Immature natural killer cell (primary cell): Measurements from ENCODE around the gene GPC1. TPM values are rescaled to one million over a fixed set of nuclear protein-coding genes. Genes with fewer than 3 reads are reported as not detected.

Experiments
- DNase-seq, 3 donors: peaks; one replicate each; pipeline ENCODE4 v3.0.0; 2022; ENCODE audit warnings: mixed read lengths in 1 of 3
- H3K27ac Mint-ChIP-seq, 6 donors: one replicate each; pipeline ENCODE4 v1.8.0; 2020; ENCODE audit warnings: mixed read lengths in 6 of 6, mild to moderate bottlenecking in 5 of 6, inconsistent platforms in 4 of 6, moderate library complexity in 3 of 6
- H3K27me3 Mint-ChIP-seq, 3 donors: one replicate each; pipeline ENCODE4 v1.8.0; 2020 to 2021; ENCODE audit warnings: low read depth in 3 of 3, mild to moderate bottlenecking in 3 of 3, mixed read lengths in 3 of 3, moderate library complexity in 3 of 3, inconsistent platforms in 1 of 3
- H3K36me3 Mint-ChIP-seq, 3 donors: one replicate each; pipeline ENCODE4 v1.8.0; 2020; ENCODE audit warnings: mixed read lengths in 3 of 3, inconsistent platforms in 2 of 3, mild to moderate bottlenecking in 2 of 3
- H3K4me1 Mint-ChIP-seq, 2 donors: one replicate each; pipeline ENCODE4 v1.8.0; 2020; ENCODE audit warnings: inconsistent platforms in 2 of 2, mild to moderate bottlenecking in 2 of 2, mixed read lengths in 2 of 2, moderate library complexity in 1 of 2
- H3K4me3 Mint-ChIP-seq, 5 donors: one replicate each; pipeline ENCODE4 v1.8.0; 2020; ENCODE audit warnings: mild to moderate bottlenecking in 5 of 5, mixed read lengths in 5 of 5, inconsistent platforms in 3 of 5, moderate library complexity in 3 of 5
- H3K9me3 Mint-ChIP-seq, 6 donors: one replicate each; pipeline ENCODE4 v1.8.0; 2020; ENCODE audit warnings: mild to moderate bottlenecking in 6 of 6, mixed read lengths in 6 of 6, inconsistent platforms in 4 of 6, moderate library complexity in 3 of 6
- polyA plus RNA-seq, 3 donors: library from polyadenylated mRNA; unstranded; fragments of 300-500 nt; fragmentation: Illumina TruSeq; gene quantifications; one replicate each; pipeline ENCODE4 v1.2.3, GENCODE V29; 2021

The GPC1 gene
- polyA plus RNA-seq, 3 donors from 2014 or later = not detected

DNA sequence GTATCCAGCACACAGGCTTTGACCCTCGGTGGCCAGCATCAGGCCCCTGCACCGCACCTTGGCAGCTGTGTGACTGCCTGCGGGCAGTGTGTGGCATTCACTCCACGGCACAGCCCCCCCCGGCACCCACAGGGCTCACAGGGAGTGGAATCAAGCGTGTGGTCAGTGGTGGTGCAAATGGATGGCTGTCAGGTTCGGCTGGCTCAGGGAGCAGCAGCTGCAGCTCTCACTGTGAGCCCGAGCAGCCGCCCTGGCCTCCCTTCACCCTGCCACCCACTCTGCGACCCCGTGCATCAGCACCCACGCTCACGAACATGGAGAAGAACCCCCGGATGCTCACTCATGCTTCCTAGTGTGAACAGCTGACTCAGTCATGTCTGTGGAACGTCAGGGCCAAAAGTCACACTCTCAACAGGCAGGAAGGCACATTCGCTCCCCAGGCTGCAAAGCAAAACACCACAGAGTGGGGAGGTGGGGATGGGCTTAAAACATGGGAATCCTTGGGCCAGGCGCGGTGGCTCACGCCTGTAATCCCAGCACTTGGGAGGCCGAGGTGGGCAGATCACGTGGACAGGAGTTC is 41.5 kb upstream of the GPC1 start:
- Mint-ChIP-seq H3K27ac (no peak overlapping the region), H3K27me3 (no peaks in the 10 kb centered on the region), H3K36me3 (no peaks in the 10 kb centered on the region), H3K4me3 (no peak overlapping the region), H3K4me1 (peaks cover 0 to 5% of the 10 kb centered on the region in 2 donors), H3K9me3 (no peaks in the 10 kb centered on the region)
- no peak for DNase-seq

DNA sequence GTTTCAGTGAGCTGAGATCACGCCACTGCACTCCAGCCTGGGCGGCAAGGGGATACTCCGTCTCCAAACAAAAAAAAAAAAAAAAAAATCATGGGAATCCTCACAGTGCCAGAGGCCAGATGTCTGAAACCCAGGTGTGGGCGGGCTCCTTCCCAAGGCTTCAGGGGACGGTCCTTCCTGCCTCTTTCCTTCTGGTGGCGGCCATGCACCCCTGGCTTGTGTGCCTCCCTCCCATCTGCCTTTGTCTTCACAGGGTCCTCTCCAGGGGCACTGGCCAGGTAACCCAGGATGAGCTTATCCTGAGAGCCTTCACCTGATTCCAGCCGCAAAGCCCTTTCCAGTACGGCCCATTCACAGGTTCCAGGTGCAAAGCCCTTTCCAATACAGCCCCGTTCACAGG is 40.9 kb upstream of the GPC1 start:
- Mint-ChIP-seq H3K27ac (no peak overlapping the region), H3K4me3 (no peak overlapping the region), H3K4me1 (peaks cover 0 to 5% of the 10 kb centered on the region in 2 donors), H3K27me3 (peaks cover 0 to 3% (median 0%) of the 10 kb centered on the region in 3 donors), H3K36me3 (no peaks in the 10 kb centered on the region), H3K9me3 (no peaks in the 10 kb centered on the region)
- DNase-seq = no peak

DNA sequence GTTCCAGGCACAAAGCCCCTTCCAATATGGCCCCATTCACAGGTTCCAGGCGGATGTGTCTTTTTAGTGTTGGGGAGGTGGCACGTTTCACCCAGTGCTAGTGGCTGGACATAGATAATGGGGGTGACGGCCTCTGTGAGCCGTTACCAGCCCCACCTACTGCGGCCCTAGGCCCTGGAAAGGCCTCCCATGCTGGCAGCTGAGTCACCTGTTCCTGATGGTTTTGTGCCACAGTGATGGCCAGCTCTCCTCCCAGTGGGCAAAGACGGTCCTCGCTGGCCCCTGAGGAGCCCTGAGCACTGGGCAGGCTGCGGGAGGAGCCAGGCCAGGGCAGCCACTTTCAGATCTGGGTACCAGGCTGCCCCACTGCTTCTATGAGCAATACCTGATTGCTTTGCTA is 40.0 kb upstream of the GPC1 start:
- H3K36me3 Mint-ChIP-seq = no peaks in the 10 kb centered on the region
- no peak overlapping the region for H3K27ac Mint-ChIP-seq
- no peaks in the 10 kb centered on the region for H3K9me3 Mint-ChIP-seq
- peaks cover 0 to 5% of the 10 kb centered on the region in 2 donors for H3K4me1 Mint-ChIP-seq
- peaks cover 0 to 3% (median 0%) of the 10 kb centered on the region in 3 donors for H3K27me3 Mint-ChIP-seq
- DNase-seq = no peak
- H3K4me3 Mint-ChIP-seq = no peak overlapping the region

DNA sequence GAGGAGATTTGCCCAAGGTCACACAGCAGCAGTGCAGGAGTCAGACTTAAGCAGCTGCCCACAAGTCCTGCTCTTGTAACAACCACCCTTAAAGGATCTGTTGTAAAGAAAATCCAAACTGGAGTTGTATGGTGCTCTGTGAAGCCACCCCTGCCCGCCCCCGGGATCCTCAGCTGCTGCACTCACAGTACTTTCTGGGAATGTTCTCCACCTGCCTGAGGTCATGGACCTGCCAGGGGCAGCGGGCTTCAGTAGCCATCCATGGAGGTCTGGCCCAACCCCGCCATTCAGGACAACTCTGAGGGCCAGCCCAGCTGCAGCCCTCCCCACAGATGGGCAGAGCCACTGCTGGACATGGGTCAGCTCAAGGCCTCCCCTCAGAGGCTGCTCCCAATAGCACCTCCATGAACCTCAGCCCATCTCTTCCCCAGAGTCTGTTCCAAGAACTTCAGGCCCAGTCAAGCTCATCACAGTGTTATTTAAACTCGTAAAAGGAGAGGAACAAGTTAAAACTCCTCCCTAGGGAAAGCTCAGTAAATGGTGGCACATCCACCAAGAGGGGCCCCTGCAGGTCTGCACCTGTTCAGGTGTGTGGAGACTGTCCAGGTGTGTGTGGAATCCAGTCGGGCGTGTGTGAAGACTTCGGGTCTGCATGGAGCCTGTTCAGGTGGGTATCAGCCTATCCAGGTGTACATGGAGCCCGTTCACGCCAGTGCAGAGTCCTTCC is 39.4 kb upstream of the GPC1 start:
- Mint-ChIP-seq H3K4me1 (peaks cover 0 to 5% of the 10 kb centered on the region in 2 donors), H3K27ac (no peak overlapping the region), H3K27me3 (peaks cover 0 to 3% (median 0%) of the 10 kb centered on the region in 3 donors), H3K4me3 (no peak overlapping the region), H3K9me3 (no peaks in the 10 kb centered on the region), H3K36me3 (no peaks in the 10 kb centered on the region)
- DNase-seq = no peak

DNA sequence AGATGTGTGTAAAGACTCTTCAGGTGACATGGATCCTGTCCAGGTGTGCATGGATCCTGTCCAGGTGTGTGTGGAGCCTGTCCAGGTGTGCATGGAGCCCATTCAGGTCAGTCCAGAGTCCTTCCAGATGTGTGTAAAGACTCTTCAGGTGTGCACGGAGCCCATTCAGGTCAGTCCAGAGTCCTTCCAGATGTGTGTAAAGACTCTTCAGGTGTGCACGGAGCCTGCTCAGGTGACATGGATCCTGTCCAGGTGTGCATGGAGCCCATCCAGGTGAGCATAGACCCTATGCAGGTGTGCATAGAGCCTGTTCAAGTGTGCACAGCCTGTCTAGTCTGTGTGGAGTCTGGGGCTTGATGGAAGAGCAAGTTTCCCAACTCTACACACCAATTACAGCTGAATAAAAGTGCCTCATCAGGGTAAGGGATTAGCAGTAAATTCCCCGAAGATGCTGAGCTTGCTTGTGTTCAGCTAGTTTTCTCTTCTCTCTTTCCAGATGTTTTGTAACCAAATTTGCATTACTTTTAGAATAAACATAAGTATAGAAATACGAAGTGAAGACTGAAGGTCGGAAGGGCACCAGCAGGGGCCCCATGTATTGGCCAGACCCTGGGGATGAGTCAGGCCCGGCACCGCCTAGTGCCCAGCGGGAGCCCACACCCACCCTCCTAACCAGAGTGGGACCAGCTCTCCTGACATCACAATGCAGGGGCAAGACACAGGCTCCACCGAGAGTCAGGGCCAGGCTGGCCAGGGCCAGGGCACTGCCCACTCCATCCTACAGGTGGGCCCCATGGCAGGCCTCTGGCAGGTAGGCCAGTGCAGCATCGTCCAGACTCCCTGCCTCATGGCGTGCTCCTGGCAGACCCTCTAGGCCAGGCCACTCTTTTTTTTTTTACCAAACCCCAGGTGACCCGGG is 38.6 kb upstream of the GPC1 start:
- H3K36me3 Mint-ChIP-seq = no peaks in the 10 kb centered on the region
- peaks cover 0 to 5% of the 10 kb centered on the region in 2 donors for H3K4me1 Mint-ChIP-seq
- peaks cover 0 to 3% (median 0%) of the 10 kb centered on the region in 3 donors for H3K27me3 Mint-ChIP-seq
- H3K27ac Mint-ChIP-seq = no peak overlapping the region
- no peak for DNase-seq
- no peak overlapping the region for H3K4me3 Mint-ChIP-seq
- no peaks in the 10 kb centered on the region for H3K9me3 Mint-ChIP-seq

DNA sequence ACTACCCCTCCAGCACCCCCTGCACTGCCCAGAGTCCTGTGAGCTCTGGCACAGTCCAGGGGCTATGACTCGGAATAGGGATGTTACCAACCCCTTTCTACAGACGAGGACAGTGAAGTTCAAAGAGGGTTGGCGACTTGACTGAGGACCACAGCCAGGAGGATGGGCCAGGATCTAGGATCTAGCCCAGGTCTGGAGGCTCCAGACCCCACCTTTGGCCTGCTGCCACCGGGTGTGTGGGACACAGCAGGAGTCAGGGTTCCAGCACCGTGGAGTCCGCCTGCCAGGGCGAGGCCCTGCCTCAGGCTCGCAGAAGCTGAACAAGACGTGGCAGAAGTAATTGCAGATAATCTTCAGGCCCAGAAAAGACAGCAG is 37.9 kb upstream of the GPC1 start:
- peaks cover 0 to 5% of the 10 kb centered on the region in 2 donors for H3K4me1 Mint-ChIP-seq
- peaks cover 0 to 3% (median 0%) of the 10 kb centered on the region in 3 donors for H3K27me3 Mint-ChIP-seq
- no peak for DNase-seq
- H3K36me3 Mint-ChIP-seq = no peaks in the 10 kb centered on the region
- no peaks in the 10 kb centered on the region for H3K9me3 Mint-ChIP-seq
- H3K27ac Mint-ChIP-seq = no peak overlapping the region
- H3K4me3 Mint-ChIP-seq = no peak overlapping the region

DNA sequence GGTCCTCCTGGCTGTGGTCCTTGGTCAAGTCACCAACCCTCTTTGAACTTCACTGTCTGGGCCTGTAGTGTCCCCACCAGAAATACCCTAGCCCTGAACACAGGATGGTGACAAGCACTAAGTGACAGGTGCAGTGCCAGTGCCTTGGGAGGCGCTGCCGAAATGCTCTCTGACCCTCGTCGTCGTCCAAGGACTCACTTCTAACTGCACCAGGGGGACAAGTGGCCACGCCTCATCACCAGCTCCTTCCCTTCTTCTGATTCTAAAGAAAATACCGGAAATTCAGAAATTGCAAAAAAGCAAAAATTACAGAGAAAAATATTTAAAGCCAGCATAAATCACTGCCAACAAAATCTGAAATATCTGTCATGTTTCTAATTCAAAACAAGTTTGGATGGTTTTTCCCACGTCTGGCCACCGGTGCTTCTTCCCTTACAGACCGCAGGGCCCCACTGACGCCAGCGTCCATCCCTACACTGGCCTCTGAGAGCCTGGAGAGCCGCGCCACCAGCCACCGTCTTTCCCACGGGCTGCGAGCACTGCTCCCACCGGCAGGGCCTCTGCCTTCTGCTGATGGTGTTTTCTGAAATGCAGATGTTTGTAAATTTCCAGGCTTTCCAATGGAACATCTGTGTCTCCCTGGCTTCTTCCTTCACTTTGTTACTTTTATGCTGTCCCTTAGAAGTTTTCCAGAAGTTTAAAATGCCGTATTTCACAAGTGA is 37.4 kb upstream of the GPC1 start:
- Mint-ChIP-seq H3K36me3 (no peaks in the 10 kb centered on the region), H3K27ac (no peak overlapping the region), H3K9me3 (no peaks in the 10 kb centered on the region), H3K4me3 (no peak overlapping the region), H3K4me1 (no peaks in the 10 kb centered on the region), H3K27me3 (peaks cover 0 to 3% (median 0%) of the 10 kb centered on the region in 3 donors)
- DNase-seq = no peak

DNA sequence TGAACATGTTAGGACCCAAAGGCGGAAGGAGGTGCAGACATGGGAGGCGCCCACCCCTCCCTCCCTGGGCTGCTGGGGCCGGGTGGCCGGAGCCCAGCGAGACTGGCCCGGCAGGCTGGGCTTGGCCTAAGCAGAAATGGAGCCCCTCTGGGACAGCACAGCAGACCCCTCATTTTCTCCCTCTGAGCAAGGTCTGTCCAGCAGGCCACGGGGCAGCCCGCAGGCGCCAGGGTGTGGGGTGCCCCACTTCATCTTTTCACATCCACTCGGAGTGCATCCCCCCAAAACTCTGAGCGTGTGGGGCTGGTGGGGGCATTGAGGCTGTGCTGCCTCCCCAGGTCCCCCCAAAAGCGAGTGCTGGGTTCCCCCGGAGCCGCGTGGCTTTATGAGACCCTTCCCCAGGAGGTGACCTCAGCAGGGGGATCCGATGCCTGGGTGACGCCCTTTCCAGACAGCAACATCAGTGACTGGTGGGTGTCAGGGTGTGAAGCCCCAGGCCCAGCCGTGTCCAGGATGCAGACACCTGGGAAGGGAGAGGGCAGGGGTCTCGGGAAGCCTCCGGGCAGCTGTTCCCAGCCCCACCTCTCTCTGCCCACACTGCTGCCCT is 36.7 kb upstream of the GPC1 start:
- H3K9me3 Mint-ChIP-seq = no peaks in the 10 kb centered on the region
- no peaks in the 10 kb centered on the region for H3K4me1 Mint-ChIP-seq
- peaks cover 0 to 3% (median 3%) of the 10 kb centered on the region in 3 donors for H3K27me3 Mint-ChIP-seq
- H3K27ac Mint-ChIP-seq = no peak overlapping the region
- no peak overlapping the region for H3K4me3 Mint-ChIP-seq
- no peaks in the 10 kb centered on the region for H3K36me3 Mint-ChIP-seq
- no peak for DNase-seq

DNA sequence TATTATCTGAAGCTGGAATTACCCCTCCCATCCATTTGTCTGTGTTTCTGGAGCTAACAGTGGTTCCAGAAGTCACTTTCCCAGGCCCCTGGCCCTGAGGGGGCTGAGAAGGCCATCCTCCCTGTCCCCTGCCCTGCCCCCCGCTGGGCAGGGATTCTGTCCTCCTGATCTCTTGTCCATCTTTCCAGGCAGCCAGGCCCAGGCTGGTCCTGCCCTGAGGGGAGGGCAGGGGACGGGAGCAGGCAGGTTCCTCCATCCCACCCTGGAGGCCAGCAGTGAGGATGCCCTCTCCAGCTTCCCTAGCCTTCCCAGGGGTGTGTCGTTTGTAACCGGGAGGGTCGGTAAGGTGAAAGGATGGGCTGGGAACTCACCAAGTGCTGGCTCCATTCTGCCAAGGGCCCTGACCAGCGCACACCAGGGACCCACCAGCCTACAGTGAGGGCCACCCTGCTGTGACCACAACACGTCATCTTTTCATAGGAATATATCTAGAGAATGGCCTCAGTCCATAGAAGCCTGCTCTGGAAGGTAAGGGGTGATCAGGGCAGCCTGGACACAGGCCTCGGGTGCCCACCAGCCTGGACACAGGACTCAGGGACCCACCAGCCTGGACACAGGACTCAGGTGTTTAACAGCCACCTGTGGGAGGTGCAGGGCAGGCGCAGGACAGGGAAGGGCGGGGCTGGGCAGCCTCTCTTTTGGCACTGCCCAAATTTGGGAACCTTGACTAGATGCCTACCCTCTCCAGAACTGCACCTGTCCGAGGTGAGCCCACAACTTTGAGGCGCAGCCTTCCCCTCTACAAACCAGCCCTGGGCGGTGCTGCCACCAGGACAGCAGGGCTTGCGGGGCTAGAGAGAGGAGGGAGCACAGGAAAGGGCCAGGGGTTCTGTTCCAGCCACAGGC is 35.8 kb upstream of the GPC1 start:
- Mint-ChIP-seq H3K27ac (no peak overlapping the region), H3K9me3 (no peaks in the 10 kb centered on the region), H3K27me3 (peaks cover 0 to 3% (median 3%) of the 10 kb centered on the region in 3 donors), H3K4me3 (no peak overlapping the region), H3K36me3 (no peaks in the 10 kb centered on the region), H3K4me1 (no peaks in the 10 kb centered on the region)
- DNase-seq = no peak

DNA sequence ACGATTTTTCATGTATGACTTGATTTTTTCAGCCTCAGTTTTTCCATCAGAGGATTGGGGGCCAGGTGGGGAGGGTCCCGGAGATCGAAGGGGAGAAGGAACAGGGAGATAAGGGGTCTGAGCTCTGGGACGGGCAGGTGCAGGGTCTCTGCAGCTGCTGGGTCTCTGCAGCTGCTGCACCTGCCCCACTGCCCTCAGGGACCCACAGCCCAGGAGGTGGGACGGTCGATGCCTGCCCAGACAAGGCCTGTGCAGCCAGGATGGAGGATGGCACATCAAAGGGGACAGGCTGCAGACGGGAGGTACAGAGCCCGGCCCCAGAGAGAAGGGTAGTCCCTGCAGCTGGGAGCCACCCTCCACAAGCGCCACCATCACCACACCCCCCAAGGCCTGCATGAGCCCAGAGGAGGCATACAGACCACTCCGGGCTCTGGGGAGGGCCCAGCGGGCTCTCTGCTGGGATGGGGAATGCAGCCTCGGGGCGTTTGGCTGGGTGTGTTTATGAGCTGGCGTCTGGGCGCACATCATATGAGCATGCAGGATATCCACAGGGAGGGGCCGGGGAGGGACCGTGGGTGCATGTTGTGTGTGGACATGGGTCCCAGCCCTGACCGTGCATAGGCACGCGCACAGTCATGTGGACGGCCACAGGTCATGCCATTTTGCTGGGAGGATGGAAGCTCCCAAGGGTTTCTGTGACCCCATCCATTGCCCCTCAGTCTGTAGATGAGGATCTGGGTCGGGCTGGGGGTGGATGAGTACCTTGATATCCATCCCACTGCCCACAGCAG is 34.9 kb upstream of the GPC1 start:
- no peaks in the 10 kb centered on the region for H3K9me3 Mint-ChIP-seq

DNA sequence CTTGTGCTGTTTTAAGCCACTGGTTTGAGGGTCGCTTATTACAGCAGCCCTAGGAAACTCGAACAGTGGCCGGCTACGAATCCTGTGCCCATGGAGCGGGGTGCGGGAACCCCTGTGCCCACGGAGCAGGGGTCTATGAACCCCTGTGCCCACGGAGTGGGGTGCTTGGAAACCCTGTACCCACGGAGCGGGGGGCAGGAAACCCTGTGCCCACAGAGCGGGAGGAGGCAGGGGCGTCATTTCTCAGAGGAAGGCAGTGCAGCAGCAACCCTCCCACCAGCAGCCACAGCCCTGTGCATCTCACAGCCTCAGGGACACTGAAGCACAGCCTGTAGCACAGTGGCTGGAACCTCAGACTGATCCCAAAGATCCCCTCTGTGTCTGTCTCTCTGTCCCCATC is 34.2 kb upstream of the GPC1 start:
- H3K9me3 Mint-ChIP-seq = no peaks in the 10 kb centered on the region
- H3K4me1 Mint-ChIP-seq = no peaks in the 10 kb centered on the region
- H3K27me3 Mint-ChIP-seq = peaks cover 2 to 3% (median 3%) of the 10 kb centered on the region in 3 donors
- no peak for DNase-seq
- no peak overlapping the region for H3K4me3 Mint-ChIP-seq
- H3K27ac Mint-ChIP-seq = no peak overlapping the region
- H3K36me3 Mint-ChIP-seq = no peaks in the 10 kb centered on the region

More for the DNA sequence above, 34.9 kb upstream of the GPC1 start:
- Mint-ChIP-seq H3K4me3 (no peak overlapping the region), H3K27ac (no peak overlapping the region), H3K27me3 (peaks cover 2 to 3% (median 3%) of the 10 kb centered on the region in 3 donors), H3K4me1 (no peaks in the 10 kb centered on the region), H3K36me3 (no peaks in the 10 kb centered on the region)
- no peak for DNase-seq
